ENCODE measurements around the gene HOXA10. TPM values are rescaled to one million over a fixed set of nuclear protein-coding genes. Genes with fewer than 3 reads are reported as not detected.

The HOXA10 gene
- total and polyA plus RNA-seq, 2 donors (not counting 1 experiment from before 2014, with no cell fraction given), result 0.17 to 1.00 TPM

DNA sequence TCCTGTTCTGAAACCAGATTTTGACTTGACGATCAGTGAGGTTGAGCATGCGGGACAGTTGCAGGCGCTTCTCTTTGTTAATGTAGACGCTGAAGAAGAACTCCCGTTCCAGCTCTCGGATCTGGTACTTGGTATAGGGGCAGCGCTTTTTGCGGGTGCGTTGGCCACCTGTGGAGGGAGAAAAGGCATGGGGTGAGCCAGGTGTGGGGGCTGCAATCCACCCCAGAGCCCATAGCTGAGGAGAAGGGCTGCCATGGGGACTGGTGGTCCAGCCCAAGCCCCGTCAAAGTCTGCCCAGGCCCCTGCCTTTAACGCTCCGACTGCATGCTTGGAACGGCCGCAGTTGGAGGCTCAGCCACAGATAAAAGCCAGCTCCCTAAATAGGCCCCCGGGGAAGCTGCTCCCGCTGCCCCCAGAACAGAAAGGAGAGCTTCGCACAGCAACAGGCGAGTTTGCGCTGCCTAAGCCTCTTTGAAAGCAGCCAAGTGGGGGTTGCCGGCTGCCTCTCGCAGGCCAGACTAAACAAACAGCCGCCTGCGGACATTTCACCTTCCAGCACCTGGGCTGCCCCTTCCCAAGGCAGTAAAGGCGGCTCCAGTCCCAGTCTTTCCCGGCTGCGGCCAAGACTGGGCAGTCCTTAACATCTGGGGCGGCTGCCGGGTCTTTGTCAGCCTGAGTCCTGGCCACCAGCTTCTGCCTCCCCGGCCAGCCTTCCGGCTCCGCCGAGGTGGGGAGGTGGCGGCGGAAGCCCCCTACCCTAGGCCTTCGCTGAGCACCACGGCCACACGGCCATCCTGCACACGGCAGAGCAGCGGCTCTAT lies 9.0 kb upstream of the HOXA10 start:
- Histone ChIP-seq H3K9me3 (ENCODE audit: control insufficient read depth, insufficient read depth, low read depth, low read length) (no peaks in the 10 kb centered on the region), H2AFZ (ENCODE audit: low read length) (no peak overlapping the region), H4K20me1 (ENCODE audit: control insufficient read depth, extremely low read depth, insufficient read depth, low read length) (no peaks in the 10 kb centered on the region), H3K4me2 (ENCODE audit: extremely low read depth, insufficient read depth, low read length) (no peak overlapping the region), H3K79me2 (ENCODE audit: control insufficient read depth, insufficient read depth, low read length) (no peaks in the 10 kb centered on the region), H3K9ac (ENCODE audit: insufficient read depth, low read length) (no peak overlapping the region), H3K27ac (ENCODE audit: insufficient read depth, low read length) (no peak overlapping the region), H3K36me3 (ENCODE audit: control insufficient read depth, insufficient read depth, low read length) (no peaks in the 10 kb centered on the region), H3K4me3 (replicated peaks in 1 of 4; ENCODE audit: control extremely low read depth in 1 of 4, insufficient read depth in 1 of 4, low read depth in 3 of 4, low read length in 4 of 4) (no peak overlapping the region), H3K27me3 (ENCODE audit: control insufficient read depth, insufficient read depth, low read length) (peaks cover 67% of the 10 kb centered on the region), H3K4me1 (ENCODE audit: control insufficient read depth, extremely low read depth, insufficient read depth, low read length) (no peaks in the 10 kb centered on the region)
- TF ChIP-seq, protein P1, sequence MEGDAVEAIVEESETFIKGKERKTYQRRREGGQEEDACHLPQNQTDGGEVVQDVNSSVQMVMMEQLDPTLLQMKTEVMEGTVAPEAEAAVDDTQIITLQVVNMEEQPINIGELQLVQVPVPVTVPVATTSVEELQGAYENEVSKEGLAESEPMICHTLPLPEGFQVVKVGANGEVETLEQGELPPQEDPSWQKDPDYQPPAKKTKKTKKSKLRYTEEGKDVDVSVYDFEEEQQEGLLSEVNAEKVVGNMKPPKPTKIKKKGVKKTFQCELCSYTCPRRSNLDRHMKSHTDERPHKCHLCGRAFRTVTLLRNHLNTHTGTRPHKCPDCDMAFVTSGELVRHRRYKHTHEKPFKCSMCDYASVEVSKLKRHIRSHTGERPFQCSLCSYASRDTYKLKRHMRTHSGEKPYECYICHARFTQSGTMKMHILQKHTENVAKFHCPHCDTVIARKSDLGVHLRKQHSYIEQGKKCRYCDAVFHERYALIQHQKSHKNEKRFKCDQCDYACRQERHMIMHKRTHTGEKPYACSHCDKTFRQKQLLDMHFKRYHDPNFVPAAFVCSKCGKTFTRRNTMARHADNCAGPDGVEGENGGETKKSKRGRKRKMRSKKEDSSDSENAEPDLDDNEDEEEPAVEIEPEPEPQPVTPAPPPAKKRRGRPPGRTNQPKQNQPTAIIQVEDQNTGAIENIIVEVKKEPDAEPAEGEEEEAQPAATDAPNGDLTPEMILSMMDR (conservative IDR thresholded peaks at IDR 0.05 in 1 of 2, IDR thresholded peaks at IDR 0.05 in 1 of 2; ENCODE audit: low read depth in 1 of 2, low read length in 2 of 2), result no peak
- peak; percentile 68 for TF ChIP-seq EZH2 (IDR thresholded peaks at IDR 0.05; ENCODE audit: low read length, missing control alignments)
- DNase-seq (ENCODE audit: low read depth in 2 of 2), result no peak

DNA sequence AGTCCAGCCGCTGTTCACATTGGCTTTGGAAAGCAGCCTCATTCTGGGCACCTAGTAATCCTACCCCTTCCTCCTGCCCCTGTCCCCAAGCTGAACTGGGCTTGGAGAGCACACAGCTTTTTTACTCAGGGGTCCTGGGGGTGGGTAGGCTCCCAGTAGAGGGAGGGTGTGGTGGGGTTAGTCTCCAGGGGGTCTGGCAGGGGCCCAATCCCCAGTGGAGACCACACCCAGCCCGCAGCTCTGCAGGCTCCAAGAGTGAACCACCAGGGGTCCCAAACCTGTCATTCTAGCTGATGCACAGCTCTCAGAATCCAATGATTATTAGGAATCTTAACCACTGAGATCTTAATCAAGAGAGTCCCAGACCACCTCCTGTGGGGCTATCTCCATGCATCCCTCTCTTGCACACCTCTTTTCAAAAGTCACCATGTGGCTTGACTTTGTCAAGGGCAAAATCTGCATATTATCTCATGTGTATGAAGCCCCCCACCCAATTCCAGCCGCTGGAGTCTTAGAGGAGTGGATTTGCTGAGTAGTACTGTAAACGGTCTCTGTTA lies 8.2 kb upstream of the HOXA10 start:
- Histone ChIP-seq H3K27me3 (ENCODE audit: control insufficient read depth, insufficient read depth, low read length) (peaks cover 60% of the 10 kb centered on the region), H3K4me1 (ENCODE audit: control insufficient read depth, extremely low read depth, insufficient read depth, low read length) (no peaks in the 10 kb centered on the region), H3K79me2 (ENCODE audit: control insufficient read depth, insufficient read depth, low read length) (no peaks in the 10 kb centered on the region), H3K9me3 (ENCODE audit: control insufficient read depth, insufficient read depth, low read depth, low read length) (no peaks in the 10 kb centered on the region), H2AFZ (ENCODE audit: low read length) (no peak overlapping the region), H3K4me3 (replicated peaks in 1 of 4; ENCODE audit: control extremely low read depth in 1 of 4, insufficient read depth in 1 of 4, low read depth in 3 of 4, low read length in 4 of 4) (no peak overlapping the region), H3K36me3 (ENCODE audit: control insufficient read depth, insufficient read depth, low read length) (no peaks in the 10 kb centered on the region), H3K27ac (ENCODE audit: insufficient read depth, low read length) (no peak overlapping the region), H4K20me1 (ENCODE audit: control insufficient read depth, extremely low read depth, insufficient read depth, low read length) (no peaks in the 10 kb centered on the region), H3K4me2 (ENCODE audit: extremely low read depth, insufficient read depth, low read length) (no peak overlapping the region), H3K9ac (ENCODE audit: insufficient read depth, low read length) (no peak overlapping the region)
- TF ChIP-seq, protein P1 (conservative IDR thresholded peaks at IDR 0.05 in 1 of 2, IDR thresholded peaks at IDR 0.05 in 1 of 2; ENCODE audit: low read depth in 1 of 2, low read length in 2 of 2), result no peak
- TF ChIP-seq EZH2 (IDR thresholded peaks at IDR 0.05; ENCODE audit: low read length, missing control alignments), result no peak
- DNase-seq (ENCODE audit: low read depth in 2 of 2), result no peak

DNA sequence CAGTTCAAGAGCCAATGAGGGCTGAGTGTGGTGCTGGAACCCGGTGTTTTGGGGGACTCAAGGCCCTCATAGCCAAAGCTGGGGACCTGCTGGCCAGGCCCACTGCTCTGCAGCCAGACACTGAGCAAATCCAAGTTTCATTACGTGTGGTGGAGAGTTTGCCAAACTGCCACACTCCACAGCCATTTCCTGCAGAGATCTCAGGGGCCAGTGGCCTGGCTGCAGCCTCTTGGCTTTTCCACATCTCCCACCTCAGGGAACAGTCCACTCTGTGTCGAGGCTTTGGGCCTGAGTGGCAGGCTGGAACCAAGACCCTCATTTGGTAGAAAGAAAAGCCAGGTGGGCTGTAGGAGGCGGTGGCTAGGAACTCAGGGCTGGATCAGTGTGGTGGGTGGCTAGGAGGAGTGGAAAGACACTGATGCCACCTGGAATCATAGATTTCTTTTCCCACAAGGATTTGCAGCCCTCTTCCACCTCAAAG lies 7.7 kb upstream of the HOXA10 start:
- Histone ChIP-seq H2AFZ (ENCODE audit: low read length) (no peak overlapping the region), H3K27ac (ENCODE audit: insufficient read depth, low read length) (no peak overlapping the region), H4K20me1 (ENCODE audit: control insufficient read depth, extremely low read depth, insufficient read depth, low read length) (no peaks in the 10 kb centered on the region), H3K36me3 (ENCODE audit: control insufficient read depth, insufficient read depth, low read length) (no peaks in the 10 kb centered on the region), H3K27me3 (ENCODE audit: control insufficient read depth, insufficient read depth, low read length) (peaks cover 55% of the 10 kb centered on the region), H3K79me2 (ENCODE audit: control insufficient read depth, insufficient read depth, low read length) (no peaks in the 10 kb centered on the region), H3K9me3 (ENCODE audit: control insufficient read depth, insufficient read depth, low read depth, low read length) (no peaks in the 10 kb centered on the region), H3K9ac (ENCODE audit: insufficient read depth, low read length) (no peak overlapping the region), H3K4me2 (ENCODE audit: extremely low read depth, insufficient read depth, low read length) (no peak overlapping the region), H3K4me1 (ENCODE audit: control insufficient read depth, extremely low read depth, insufficient read depth, low read length) (no peaks in the 10 kb centered on the region), H3K4me3 (replicated peaks in 1 of 4; ENCODE audit: control extremely low read depth in 1 of 4, insufficient read depth in 1 of 4, low read depth in 3 of 4, low read length in 4 of 4) (no peak overlapping the region)
- TF ChIP-seq, protein P1 (conservative IDR thresholded peaks at IDR 0.05 in 1 of 2, IDR thresholded peaks at IDR 0.05 in 1 of 2; ENCODE audit: low read depth in 1 of 2, low read length in 2 of 2), result no peak
- TF ChIP-seq EZH2 (IDR thresholded peaks at IDR 0.05; ENCODE audit: low read length, missing control alignments), result no peak
- no peak for DNase-seq (ENCODE audit: low read depth in 2 of 2)
